Peyer's patch (tissue), 4 donors: ENCODE measurements around the gene SUGCT.

ENCODE experiments used
- POLR2A ChIP-seq, 2 donors: fragments of 450-650 bp; IDR thresholded peaks; one replicate each; pipeline ENCODE4 v1.5.1; 2017; ENCODE audit warnings: antibody characterized with exemption in 2 of 2, mild to moderate bottlenecking in 2 of 2, moderate library complexity in 2 of 2
- TF ChIP-seq, protein P1 (sequence below), 6 experiments: fragments of 450-650 bp in 4 of 6; fragments of 200-600 bp in 2 of 6; sonication (generic) in 1 of 6; IDR thresholded peaks; one replicate each; pipeline ENCODE4 v1.5.1; 2017 to 2019; ENCODE audit warnings: antibody characterized with exemption in 6 of 6, mild to moderate bottlenecking in 3 of 6, moderate library complexity in 1 of 6

DNA sequence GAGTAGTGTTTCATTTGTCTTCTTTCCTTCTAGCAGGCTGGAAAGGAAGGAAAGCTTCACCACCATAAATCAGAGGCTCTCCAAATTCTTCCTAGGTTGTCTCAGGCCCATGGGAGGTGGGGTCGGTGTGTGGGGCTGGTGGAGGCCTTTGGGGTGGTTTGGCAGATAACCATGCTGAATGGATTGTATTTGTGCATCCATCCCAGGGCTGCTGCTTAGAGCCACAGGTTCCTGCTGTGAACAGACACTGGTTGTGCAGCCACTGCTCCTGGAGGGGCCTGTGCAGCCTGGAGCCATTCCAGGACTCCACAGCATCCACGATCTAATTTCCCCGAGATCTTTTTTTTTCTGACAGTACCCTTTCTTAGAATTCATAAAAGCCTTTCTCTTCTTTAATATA, 741.8 kb downstream of the SUGCT start:
- TF ChIP-seq, protein P1, sequence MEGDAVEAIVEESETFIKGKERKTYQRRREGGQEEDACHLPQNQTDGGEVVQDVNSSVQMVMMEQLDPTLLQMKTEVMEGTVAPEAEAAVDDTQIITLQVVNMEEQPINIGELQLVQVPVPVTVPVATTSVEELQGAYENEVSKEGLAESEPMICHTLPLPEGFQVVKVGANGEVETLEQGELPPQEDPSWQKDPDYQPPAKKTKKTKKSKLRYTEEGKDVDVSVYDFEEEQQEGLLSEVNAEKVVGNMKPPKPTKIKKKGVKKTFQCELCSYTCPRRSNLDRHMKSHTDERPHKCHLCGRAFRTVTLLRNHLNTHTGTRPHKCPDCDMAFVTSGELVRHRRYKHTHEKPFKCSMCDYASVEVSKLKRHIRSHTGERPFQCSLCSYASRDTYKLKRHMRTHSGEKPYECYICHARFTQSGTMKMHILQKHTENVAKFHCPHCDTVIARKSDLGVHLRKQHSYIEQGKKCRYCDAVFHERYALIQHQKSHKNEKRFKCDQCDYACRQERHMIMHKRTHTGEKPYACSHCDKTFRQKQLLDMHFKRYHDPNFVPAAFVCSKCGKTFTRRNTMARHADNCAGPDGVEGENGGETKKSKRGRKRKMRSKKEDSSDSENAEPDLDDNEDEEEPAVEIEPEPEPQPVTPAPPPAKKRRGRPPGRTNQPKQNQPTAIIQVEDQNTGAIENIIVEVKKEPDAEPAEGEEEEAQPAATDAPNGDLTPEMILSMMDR (IDR thresholded peaks at IDR 0.05), result no peak
- TF ChIP-seq POLR2A (IDR thresholded peaks at IDR 0.05), result no peak
